Skeletal muscle satellite cell (primary cell): ENCODE data around the gene FOXP1.

Source experiments
- H3K27me3 ChIP-seq: 2 replicates; pipeline ENCODE4 v1.7.0; 2013; ENCODE audit warnings: low read length; ENCODE audit not compliant: control insufficient read depth, insufficient read depth
- H3K36me3 ChIP-seq: 2 replicates; pipeline ENCODE4 v1.7.0; 2013; ENCODE audit warnings: mild to moderate bottlenecking, control low read depth, low read length; ENCODE audit not compliant: insufficient read depth
- H3K4me1 ChIP-seq: 2 replicates; pipeline ENCODE4 v1.7.0; 2013; ENCODE audit warnings: low read length; ENCODE audit not compliant: control insufficient read depth, insufficient read depth
- H3K4me2 ChIP-seq: 2 replicates; pipeline ENCODE4 v1.7.0; 2013; ENCODE audit warnings: mild to moderate bottlenecking, low read length
- H3K4me3 ChIP-seq: 2 replicates; pipeline ENCODE4 v1.7.0; 2013; ENCODE audit warnings: low read length
- H3K9ac ChIP-seq: 2 replicates; pipeline ENCODE4 v1.7.0; 2013; ENCODE audit warnings: mild to moderate bottlenecking, low read depth, low read length, moderate library complexity
- H3K9me3 ChIP-seq: replicated peaks from 2 replicates; pipeline ENCODE4 v1.7.0; 2013; ENCODE audit warnings: mild to moderate bottlenecking, control low read depth, low read length

FOXP1 gene

GRCh38 chr3:71243229-71243628 is 340.3 kb downstream of the FOXP1 start:
- no peak overlapping the region for H3K9ac ChIP-seq
- no peaks in the 10 kb centered on the region for H3K27me3 ChIP-seq
- no peak overlapping the region for H3K4me2 ChIP-seq
- H3K4me3 ChIP-seq = no peak overlapping the region
- H3K36me3 ChIP-seq = no peaks in the 10 kb centered on the region
- H3K9me3 ChIP-seq = no peaks in the 10 kb centered on the region
- peaks cover 21% of the 10 kb centered on the region for H3K4me1 ChIP-seq

DNA sequence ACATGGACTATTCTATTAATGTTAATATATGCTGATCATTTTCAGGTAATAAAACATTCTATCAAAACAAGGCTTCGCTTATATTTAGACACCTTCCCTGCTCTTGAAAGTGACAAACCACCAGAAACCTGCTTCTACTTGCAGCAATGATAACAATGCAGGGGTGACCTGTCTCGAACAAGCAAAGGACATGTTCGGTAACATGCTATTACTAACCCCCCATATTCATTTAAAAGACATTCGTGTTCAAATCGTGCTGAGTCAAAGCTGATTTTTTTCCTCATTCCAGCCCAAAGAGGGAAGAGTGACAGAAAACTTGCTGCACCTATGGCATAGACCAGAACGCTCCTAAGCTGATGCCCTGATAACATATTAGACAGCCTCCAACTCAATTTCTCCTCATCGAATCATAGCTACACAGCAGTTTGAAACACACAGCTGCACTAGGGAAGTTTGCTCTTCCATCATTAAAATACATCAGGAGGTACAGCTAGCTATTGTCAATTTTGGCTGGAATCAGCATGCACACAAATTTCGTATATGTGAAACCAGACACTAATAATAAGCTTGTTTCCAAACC is 341.5 kb downstream of the FOXP1 start:
- Histone ChIP-seq H3K4me1 (peaks cover 21% of the 10 kb centered on the region), H3K9me3 (no peaks in the 10 kb centered on the region), H3K9ac (no peak overlapping the region), H3K27me3 (no peaks in the 10 kb centered on the region), H3K4me2 (no peak overlapping the region), H3K36me3 (no peaks in the 10 kb centered on the region), H3K4me3 (no peak overlapping the region)

DNA sequence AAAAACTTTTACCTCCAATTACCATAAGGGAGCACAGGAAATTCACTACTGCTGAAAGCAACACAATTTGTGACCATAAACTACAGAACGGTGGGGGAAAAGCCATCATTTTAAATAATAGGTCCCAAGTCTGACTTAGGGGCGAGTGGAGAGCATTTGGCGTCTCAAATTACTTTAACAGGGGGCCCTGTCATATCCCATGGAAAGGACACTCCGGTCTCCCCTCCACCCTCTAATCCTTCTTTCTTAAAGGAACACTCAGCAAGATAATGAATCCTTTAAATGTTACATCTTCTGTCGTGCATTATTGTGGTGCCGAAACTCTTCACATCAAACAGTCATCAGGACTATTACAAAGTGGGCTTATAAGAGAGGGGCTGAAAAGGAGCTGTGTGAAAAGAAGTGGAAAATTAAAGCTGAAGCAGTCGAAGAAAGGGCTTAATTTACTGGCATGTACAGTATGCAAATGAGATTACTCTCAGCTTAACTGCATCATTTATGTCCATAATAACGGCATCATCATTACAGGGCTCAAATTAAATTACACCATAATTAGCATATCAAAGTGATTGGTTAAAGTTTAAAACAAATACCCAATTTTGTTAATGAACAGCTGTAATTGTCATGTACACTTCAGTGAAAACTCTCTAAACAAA is 342.2 kb downstream of the FOXP1 start:
- Histone ChIP-seq H3K9ac (no peak overlapping the region), H3K27me3 (no peaks in the 10 kb centered on the region), H3K4me3 (no peak overlapping the region), H3K4me1 (peaks cover 19% of the 10 kb centered on the region), H3K36me3 (no peaks in the 10 kb centered on the region), H3K9me3 (no peaks in the 10 kb centered on the region), H3K4me2 (no peak overlapping the region)

GRCh38 chr3:71240034-71240433 is 343.5 kb downstream of the FOXP1 start:
- Histone ChIP-seq H3K9ac (no peak overlapping the region), H3K4me3 (no peak overlapping the region), H3K9me3 (no peaks in the 10 kb centered on the region), H3K27me3 (no peaks in the 10 kb centered on the region), H3K4me2 (no peak overlapping the region), H3K36me3 (no peaks in the 10 kb centered on the region), H3K4me1 (peaks cover 6% of the 10 kb centered on the region)

DNA sequence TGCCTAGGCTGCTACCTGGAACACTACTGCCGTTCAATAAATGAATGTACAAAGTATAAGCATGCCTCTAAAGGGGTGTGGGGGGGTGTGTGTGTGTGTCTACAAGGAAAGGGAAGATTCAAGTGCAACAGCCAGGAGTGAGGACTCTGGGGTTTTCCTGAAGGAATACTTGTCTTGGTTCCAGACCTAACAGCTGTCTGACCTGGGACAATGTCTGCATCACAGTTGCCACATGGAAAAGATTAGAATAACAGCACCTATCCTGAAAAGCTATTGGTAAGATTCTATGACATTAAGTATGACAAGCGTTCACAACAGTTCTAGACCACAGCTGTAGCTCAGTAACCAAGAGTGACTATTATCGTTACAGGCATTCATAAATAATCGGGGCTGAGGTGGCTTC is 345.2 kb downstream of the FOXP1 start:
- no peaks in the 10 kb centered on the region for H3K4me1 ChIP-seq
- H3K36me3 ChIP-seq = no peaks in the 10 kb centered on the region

GRCh38 chr3:71237672-71238071 is 345.9 kb downstream of the FOXP1 start:
- Histone ChIP-seq H3K4me3 (no peak overlapping the region), H3K9ac (no peak overlapping the region), H3K36me3 (no peaks in the 10 kb centered on the region), H3K4me2 (no peak overlapping the region), H3K27me3 (no peaks in the 10 kb centered on the region), H3K4me1 (no peaks in the 10 kb centered on the region), H3K9me3 (no peaks in the 10 kb centered on the region)

More for the DNA sequence above, 345.2 kb downstream of the FOXP1 start:
- H3K27me3 ChIP-seq = no peaks in the 10 kb centered on the region
- H3K4me2 ChIP-seq = no peak overlapping the region
- no peak overlapping the region for H3K4me3 ChIP-seq
- no peaks in the 10 kb centered on the region for H3K9me3 ChIP-seq
- no peak overlapping the region for H3K9ac ChIP-seq

DNA sequence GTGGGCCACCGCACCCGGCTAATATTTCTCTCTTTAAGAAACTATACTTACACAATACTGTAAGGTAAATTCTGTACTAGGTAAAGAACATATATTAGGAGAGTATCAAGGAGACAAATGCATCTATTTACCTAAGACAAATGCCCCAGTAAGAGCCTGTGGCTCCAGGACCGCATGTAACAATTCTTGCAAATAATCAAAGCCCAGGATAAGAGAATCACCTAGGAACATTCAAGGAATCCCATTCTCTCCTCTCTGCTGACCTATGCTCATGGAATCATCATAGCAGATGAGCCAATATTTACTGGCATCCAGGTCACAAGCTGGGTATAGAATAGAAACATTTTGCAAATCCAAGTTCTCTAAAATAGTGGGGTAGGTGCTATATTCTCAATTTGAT is 347.7 kb downstream of the FOXP1 start:
- Histone ChIP-seq H3K36me3 (no peaks in the 10 kb centered on the region), H3K9ac (no peak overlapping the region), H3K4me1 (no peaks in the 10 kb centered on the region), H3K4me3 (no peak overlapping the region), H3K9me3 (no peaks in the 10 kb centered on the region), H3K4me2 (no peak overlapping the region), H3K27me3 (no peaks in the 10 kb centered on the region)

GRCh38 chr3:71232895-71233294 is 350.6 kb downstream of the FOXP1 start:
- H3K9me3 ChIP-seq = no peaks in the 10 kb centered on the region
- no peaks in the 10 kb centered on the region for H3K27me3 ChIP-seq
- H3K4me2 ChIP-seq = no peak overlapping the region

DNA sequence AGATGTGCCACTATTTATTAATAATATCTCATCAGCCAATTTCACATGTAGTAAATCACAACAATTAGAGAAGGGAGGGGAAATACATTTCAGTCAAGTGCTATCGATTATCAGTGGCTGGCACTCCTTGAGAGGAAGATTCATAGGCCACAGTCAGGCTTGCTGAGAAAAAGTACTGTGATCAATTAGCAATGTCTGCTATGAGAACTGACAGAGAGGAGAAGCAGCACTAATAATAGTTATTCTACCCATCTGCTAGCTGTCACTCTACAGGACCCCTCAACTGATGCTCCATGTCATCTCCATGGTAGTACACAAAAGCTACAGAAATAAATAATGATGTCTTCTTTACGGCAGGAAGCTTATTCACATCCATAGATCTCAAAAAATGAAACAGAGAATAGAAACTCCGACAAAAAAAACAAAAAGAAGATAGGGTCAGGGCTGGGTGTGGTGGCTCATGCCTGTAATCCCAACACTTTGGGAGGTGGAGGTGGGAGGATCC is 351.3 kb downstream of the FOXP1 start:
- Histone ChIP-seq H3K9me3 (no peaks in the 10 kb centered on the region), H3K4me1 (no peaks in the 10 kb centered on the region), H3K36me3 (no peaks in the 10 kb centered on the region), H3K4me3 (no peak overlapping the region), H3K9ac (no peak overlapping the region), H3K4me2 (no peak overlapping the region), H3K27me3 (no peaks in the 10 kb centered on the region)

More at GRCh38 chr3:71232895-71233294, 350.6 kb downstream of the FOXP1 start:
- no peaks in the 10 kb centered on the region for H3K36me3 ChIP-seq
- no peaks in the 10 kb centered on the region for H3K4me1 ChIP-seq
- no peak overlapping the region for H3K4me3 ChIP-seq
- no peak overlapping the region for H3K9ac ChIP-seq

GRCh38 chr3:71231680-71232079 is 351.8 kb downstream of the FOXP1 start:
- H3K9me3 ChIP-seq = no peaks in the 10 kb centered on the region
- H3K4me3 ChIP-seq = no peak overlapping the region
- H3K36me3 ChIP-seq = no peaks in the 10 kb centered on the region
- H3K9ac ChIP-seq = no peak overlapping the region
- no peak overlapping the region for H3K4me2 ChIP-seq
- no peaks in the 10 kb centered on the region for H3K27me3 ChIP-seq
- peaks cover 5% of the 10 kb centered on the region for H3K4me1 ChIP-seq

DNA sequence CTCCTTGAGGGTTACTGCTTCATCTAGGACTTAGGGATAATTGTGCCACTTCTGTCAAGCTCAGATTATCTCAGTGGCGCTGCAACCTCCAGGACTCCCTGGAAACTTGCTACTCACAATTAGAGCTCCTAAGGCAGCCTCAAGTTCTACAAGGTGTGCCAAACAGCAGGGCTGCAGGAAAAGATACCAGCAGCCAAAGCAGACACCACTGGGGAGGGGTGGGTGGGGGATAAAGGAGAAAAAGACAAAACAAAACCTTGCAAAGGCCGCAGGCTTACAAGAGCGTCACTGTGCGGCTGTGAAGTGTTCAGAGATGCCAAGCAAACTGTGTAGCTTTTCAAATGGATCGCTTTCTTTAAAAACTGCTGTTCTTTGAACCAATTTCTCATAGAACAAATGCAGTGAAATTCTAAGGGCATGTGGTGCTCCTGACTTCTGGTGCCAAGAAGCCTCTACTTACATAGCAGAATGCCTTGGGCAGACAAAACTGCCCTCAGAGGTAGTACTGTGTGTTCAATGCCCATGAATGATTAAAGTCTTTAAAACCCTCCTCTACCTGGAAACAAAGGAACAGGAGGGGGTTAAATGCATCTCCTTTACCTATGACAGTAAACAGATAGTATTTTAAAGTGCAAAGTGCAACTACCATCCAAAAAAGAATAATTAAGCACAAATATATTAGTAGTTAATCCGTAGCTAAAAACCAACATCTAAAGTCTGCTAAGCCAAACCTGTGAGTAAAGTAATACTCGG is 353.4 kb downstream of the FOXP1 start:
- Histone ChIP-seq H3K36me3 (no peaks in the 10 kb centered on the region), H3K9me3 (no peaks in the 10 kb centered on the region), H3K9ac (no peak overlapping the region), H3K4me1 (peaks cover 16% of the 10 kb centered on the region), H3K4me3 (no peak overlapping the region), H3K27me3 (no peaks in the 10 kb centered on the region), H3K4me2 (no peak overlapping the region)
